Suprapubic skin (tissue), 3 donors: ENCODE measurements around the gene SIK3.

Source experiments
- CTCF ChIP-seq, 2 donors: fragments of 200-600 bp in 1 of 2; fragments of 450-650 bp in 1 of 2; sonication (generic) in 1 of 2; IDR thresholded peaks; one replicate each; pipeline ENCODE4 v1.5.1; 2016 to 2019; ENCODE audit warnings: antibody characterized with exemption in 2 of 2, mild to moderate bottlenecking in 1 of 2, moderate library complexity in 1 of 2
- EP300 ChIP-seq: sonication (generic); formaldehyde crosslinking; IDR thresholded peaks from one replicate; pipeline ENCODE4 v1.6.1; 2017; ENCODE audit warnings: antibody characterized with exemption
- POLR2A ChIP-seq, 2 donors: fragments of 450-650 bp; IDR thresholded peaks; one replicate each; pipeline ENCODE4 v1.6.1; 2017; ENCODE audit warnings: antibody characterized with exemption in 2 of 2, mild to moderate bottlenecking in 2 of 2, moderate library complexity in 2 of 2

GRCh38 chr11:117134431-117134830 lies 36.2 kb upstream of the SIK3 start:
- TF ChIP-seq POLR2A (IDR thresholded peaks at IDR 0.05): no peak
- no peak for TF ChIP-seq CTCF (IDR thresholded peaks at IDR 0.05)
- TF ChIP-seq EP300: no peak
